Stimulated activated CD4-positive, alpha-beta T cell treated with anti-CD3 and anti-CD28 coated beads, Interleukin-2, amount 100 ng/mL, for 24 hours (primary cell): ENCODE results near the gene PRLR.
"Not testable (repeated sequence)": the region's sequence is repeated elsewhere in the genome, so short reads cannot be mapped to it uniquely, and the experiment has no call there.

Experiments used
- DNase-seq, 2 donors: peaks; one replicate each; pipeline ENCODE4 v3.0.0-alpha.2; 2020

Gene PRLR

GRCh38 chr5:35067985-35068384 lies 162.3 kb downstream of the PRLR start:
- no peak for DNase-seq

- DNase-seq = no peak
Measured at GRCh38 chr5:35066260-35066795, 164.0 kb downstream of the PRLR start.

- DNase-seq = no peak
Measured at GRCh38 chr5:35063414-35063813, 166.9 kb downstream of the PRLR start.

- no peak for DNase-seq
Measured at GRCh38 chr5:35061211-35061770, 169.0 kb downstream of the PRLR start.

- DNase-seq = no peak
Measured at GRCh38 chr5:35060236-35060635, 170.1 kb downstream of the PRLR start.

GRCh38 chr5:35059251-35059650 lies 171.0 kb downstream of the PRLR start:
- DNase-seq = no peak

- DNase-seq = no peak
Measured at GRCh38 chr5:35058374-35058788, 171.9 kb downstream of the PRLR start.

GRCh38 chr5:35056686-35057085 lies 173.6 kb downstream of the PRLR start:
- DNase-seq = no peak

- DNase-seq = no peak
Measured at GRCh38 chr5:35052838-35053237, 177.4 kb downstream of the PRLR start.

- no peak for DNase-seq
Measured at GRCh38 chr5:35050541-35051126, 179.7 kb downstream of the PRLR start.

- no peak for DNase-seq
Measured at GRCh38 chr5:35048910-35049309, 181.4 kb downstream of the PRLR start.

- DNase-seq = no peak
Measured at GRCh38 chr5:35047785-35048404, 182.4 kb downstream of the PRLR start, which contains the start of gene AGXT2. TSS of gene AGXT2 (minus strand) at chr5:35047949. CDS start at chr5:35047892, 57 bp downstream.

- DNase-seq = no peak
Measured at GRCh38 chr5:35046774-35047173, 183.5 kb downstream of the PRLR start.

- DNase-seq = no peak
Measured at GRCh38 chr5:35045280-35045679, 185.0 kb downstream of the PRLR start.

- no peak for DNase-seq
Measured at GRCh38 chr5:35044649-35045048, 185.6 kb downstream of the PRLR start.

- DNase-seq = no peak
Measured at GRCh38 chr5:35042781-35043180, 187.5 kb downstream of the PRLR start.

- DNase-seq = no peak
Measured at GRCh38 chr5:35041261-35041660, 189.0 kb downstream of the PRLR start.

GRCh38 chr5:35038891-35039290 lies 191.4 kb downstream of the PRLR start:
- no peak for DNase-seq

- no peak for DNase-seq
Measured at GRCh38 chr5:35036536-35036935, 193.8 kb downstream of the PRLR start.

- not testable (repeated sequence) for DNase-seq
Measured at GRCh38 chr5:35035929-35036328, 194.4 kb downstream of the PRLR start.

- DNase-seq = no peak
Measured at GRCh38 chr5:35035271-35035670, 195.0 kb downstream of the PRLR start.

- no peak for DNase-seq
Measured at GRCh38 chr5:35032356-35032755, 197.9 kb downstream of the PRLR start.

- no peak for DNase-seq
Measured at GRCh38 chr5:35031276-35031675, 199.0 kb downstream of the PRLR start.

- no peak for DNase-seq
Measured at GRCh38 chr5:35030426-35031100, 199.7 kb downstream of the PRLR start.
